Stimulated activated memory B cell treated with anti-CD40 and anti-IgM and Interleukin-4, amounts not matched to agents 10 μg/mL and 1 μg/mL and 100 μg/mL, for 72 hours (primary cell): ENCODE results near the gene PTPRM.

ENCODE experiments used
- ATAC-seq: fragments of 150-1000 bp; cut with Tn5 transposase; 2 replicates; pipeline ENCODE4 v1.10.0; 2021
- H3K27ac Mint-ChIP-seq: one replicate; pipeline ENCODE4 v1.8.0; 2022; ENCODE audit warnings: mild to moderate bottlenecking, mixed read lengths
- H3K27me3 Mint-ChIP-seq: one replicate; pipeline ENCODE4 v1.8.0; 2022; ENCODE audit warnings: mixed read lengths
- H3K36me3 Mint-ChIP-seq: one replicate; pipeline ENCODE4 v1.8.0; 2022; ENCODE audit warnings: mixed read lengths
- H3K4me1 Mint-ChIP-seq: one replicate; pipeline ENCODE4 v1.8.0; 2022; ENCODE audit warnings: mixed read lengths
- H3K4me3 Mint-ChIP-seq: one replicate; pipeline ENCODE4 v1.8.0; 2022; ENCODE audit warnings: mild to moderate bottlenecking, moderate library complexity, mixed read lengths
- H3K9me3 Mint-ChIP-seq: one replicate; pipeline ENCODE4 v1.8.0; 2022; ENCODE audit warnings: mixed read lengths

PTPRM gene

DNA sequence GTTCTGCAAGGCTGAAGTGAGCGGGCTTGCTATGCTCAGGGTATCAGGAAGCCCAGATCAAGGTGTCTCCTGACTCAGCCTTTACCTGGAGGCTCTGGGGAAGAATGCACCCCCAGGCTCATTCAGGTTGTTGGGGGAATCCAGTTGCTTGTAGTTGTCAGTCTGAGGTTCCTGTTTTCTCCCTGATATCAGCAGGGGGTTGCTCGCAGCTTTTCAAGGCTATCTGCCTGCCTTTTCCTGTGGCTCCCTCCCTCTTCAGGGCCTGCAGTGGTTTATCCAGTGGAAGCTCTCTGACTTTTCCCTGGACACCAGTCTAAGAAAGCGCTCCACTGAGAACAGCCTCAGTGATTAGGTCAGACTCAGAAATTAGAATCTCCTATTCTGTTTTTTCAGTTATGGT, 116.6 kb downstream of the PTPRM start:
- Mint-ChIP-seq H3K4me1 (no peaks in the 10 kb centered on the region), H3K27me3 (no peaks in the 10 kb centered on the region), H3K36me3 (no peaks in the 10 kb centered on the region), H3K27ac (no peak overlapping the region), H3K4me3 (no peak overlapping the region), H3K9me3 (no peaks in the 10 kb centered on the region)
- no peak for ATAC-seq

DNA sequence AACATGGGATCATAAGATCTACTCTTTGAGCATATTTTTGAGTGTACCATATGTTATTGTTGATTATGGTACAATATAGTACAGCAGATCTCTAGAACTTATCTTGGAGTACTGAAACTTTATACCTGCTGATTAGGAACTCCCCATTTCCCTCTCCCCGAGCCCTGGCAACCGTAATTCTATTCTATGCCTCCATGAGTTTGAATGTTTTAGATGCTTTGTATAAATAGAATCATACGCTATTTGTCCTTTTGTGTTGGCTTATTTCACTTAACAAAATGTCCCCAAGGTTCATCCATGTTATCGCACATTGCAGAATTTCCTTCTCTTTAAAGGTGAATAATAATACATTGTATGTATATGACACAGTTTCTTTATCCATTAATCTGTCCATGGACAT, 117.2 kb downstream of the PTPRM start:
- Mint-ChIP-seq H3K4me1 (no peaks in the 10 kb centered on the region), H3K4me3 (no peak overlapping the region), H3K36me3 (no peaks in the 10 kb centered on the region), H3K27ac (no peak overlapping the region), H3K9me3 (no peaks in the 10 kb centered on the region), H3K27me3 (no peaks in the 10 kb centered on the region)
- no peak for ATAC-seq

DNA sequence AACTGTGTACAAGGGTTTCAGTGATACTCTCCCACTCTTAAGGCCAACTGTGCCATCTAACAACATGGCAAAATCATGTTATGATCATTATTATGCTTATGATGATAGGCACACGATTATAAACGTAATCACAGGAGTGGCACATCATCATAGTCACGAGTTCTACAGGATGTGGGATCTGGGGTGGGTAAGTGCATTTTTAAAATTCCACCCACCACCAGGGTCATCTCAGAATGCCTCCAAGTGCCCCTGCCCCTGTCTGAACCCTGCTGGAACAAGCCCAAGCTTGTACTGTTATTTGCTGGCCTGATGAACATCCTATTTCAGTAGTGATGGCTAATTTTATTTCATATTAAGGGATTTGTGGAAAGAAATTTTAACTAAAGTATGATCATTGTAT, 117.8 kb downstream of the PTPRM start:
- no peaks in the 10 kb centered on the region for H3K36me3 Mint-ChIP-seq
- H3K4me3 Mint-ChIP-seq = no peak overlapping the region
- H3K9me3 Mint-ChIP-seq = no peaks in the 10 kb centered on the region
- ATAC-seq = no peak
- H3K27ac Mint-ChIP-seq = no peak overlapping the region
- H3K27me3 Mint-ChIP-seq = no peaks in the 10 kb centered on the region
- no peaks in the 10 kb centered on the region for H3K4me1 Mint-ChIP-seq

DNA sequence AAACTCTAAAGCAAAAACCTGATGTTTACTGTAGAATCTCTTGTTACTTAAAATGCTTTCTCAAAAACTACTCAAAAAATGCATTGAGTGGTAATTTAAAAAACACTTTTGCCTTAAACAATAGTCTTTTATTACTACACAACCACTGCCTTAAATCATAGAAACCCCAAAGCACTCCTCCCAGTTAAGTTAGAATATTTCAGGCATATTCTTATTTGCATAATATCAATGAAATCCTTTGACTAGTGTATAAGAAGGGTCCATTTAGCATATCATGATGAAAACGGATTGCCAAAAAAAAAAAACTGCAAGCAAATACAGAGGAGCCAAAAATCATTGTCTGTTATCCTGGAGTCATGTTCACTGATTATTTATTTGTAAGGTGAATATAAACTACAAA, 119.2 kb downstream of the PTPRM start:
- H3K4me3 Mint-ChIP-seq = no peak overlapping the region
- no peaks in the 10 kb centered on the region for H3K36me3 Mint-ChIP-seq
- no peaks in the 10 kb centered on the region for H3K4me1 Mint-ChIP-seq
- H3K9me3 Mint-ChIP-seq = no peaks in the 10 kb centered on the region
- no peaks in the 10 kb centered on the region for H3K27me3 Mint-ChIP-seq
- ATAC-seq = no peak
- no peak overlapping the region for H3K27ac Mint-ChIP-seq

DNA sequence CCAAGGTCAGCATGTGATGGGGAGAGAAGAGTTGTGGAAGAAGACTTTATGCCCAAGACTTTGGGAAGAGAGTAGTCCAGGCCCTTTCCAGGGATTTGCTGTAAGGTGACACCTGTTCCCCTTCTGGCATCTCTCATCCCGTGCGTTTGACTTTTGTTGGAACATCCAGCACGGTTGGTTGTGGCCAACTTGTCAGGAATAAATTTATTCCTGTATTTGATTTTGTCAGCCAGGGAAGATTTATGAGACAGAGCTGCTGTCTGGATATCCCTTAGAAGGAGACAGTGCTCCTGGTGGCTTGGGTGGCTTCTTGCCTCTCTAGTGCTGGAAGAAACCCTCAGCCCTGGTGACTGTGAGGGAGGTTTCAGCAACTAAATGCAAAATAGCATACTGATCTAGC, 121.5 kb downstream of the PTPRM start:
- Mint-ChIP-seq H3K4me3 (no peak overlapping the region), H3K9me3 (peaks cover 4% of the 10 kb centered on the region), H3K4me1 (no peaks in the 10 kb centered on the region), H3K36me3 (no peaks in the 10 kb centered on the region), H3K27ac (no peak overlapping the region), H3K27me3 (no peaks in the 10 kb centered on the region)
- ATAC-seq = no peak

DNA sequence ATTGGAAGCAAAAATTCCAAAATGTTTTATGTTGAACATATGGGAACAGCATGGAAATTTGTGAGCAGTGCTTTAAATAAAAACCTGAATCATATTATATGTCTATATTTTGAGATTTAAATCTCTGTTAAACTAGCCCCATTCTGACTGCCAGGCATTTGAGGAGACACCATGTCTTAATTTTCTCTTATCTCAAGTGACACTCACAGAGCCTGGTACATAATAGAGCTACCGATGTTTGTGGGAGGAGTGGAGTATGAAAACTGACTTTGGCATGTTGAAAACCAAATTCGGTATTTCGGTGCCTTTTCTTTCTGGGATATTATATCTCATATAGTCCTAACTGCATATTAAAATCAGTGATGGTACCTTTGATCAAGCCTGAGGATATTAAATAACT, 124.1 kb downstream of the PTPRM start:
- H3K9me3 Mint-ChIP-seq = peaks cover 6% of the 10 kb centered on the region
- no peaks in the 10 kb centered on the region for H3K27me3 Mint-ChIP-seq
- no peak for ATAC-seq
- no peak overlapping the region for H3K27ac Mint-ChIP-seq
- H3K36me3 Mint-ChIP-seq = no peaks in the 10 kb centered on the region
- no peaks in the 10 kb centered on the region for H3K4me1 Mint-ChIP-seq
- H3K4me3 Mint-ChIP-seq = no peak overlapping the region

DNA sequence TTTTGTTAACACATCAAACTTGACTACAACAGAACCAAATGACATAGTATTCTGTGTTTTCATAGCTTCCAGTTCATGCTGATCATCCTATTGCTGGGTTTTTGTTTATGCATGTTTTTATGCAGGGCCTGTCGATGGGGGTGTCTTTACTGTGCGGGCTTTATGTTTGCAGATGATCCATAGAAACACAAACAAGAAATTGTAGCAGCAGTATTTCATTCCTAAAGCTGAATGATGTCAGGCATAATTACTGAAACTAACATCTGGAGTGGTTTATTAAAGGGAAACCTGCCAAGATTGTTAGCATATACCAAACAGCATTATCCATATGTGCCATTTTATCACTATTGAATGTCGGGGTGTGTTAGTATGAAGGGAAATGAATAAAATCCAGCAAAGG, 129.7 kb downstream of the PTPRM start:
- ATAC-seq = no peak

DNA sequence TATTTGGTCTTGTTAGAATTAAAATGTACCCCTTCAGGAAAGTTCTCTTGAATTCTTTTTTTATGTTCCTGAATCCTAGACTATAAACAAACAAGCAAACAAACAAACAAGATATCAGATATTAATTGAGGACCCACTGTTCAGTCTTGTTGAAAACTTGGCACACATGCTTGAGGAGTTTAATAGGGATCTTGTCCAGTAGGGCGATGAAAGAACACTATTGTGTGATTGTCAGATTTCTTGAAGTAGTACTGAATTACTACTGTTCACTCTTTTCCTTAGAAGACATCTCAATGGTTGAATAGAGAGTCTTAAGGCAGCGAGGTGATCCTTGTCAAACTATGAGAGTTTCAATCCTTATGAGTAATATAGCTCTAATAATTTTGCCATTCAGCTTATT, 130.2 kb downstream of the PTPRM start:
- H3K27me3 Mint-ChIP-seq = no peaks in the 10 kb centered on the region
- H3K4me3 Mint-ChIP-seq = no peak overlapping the region
- no peaks in the 10 kb centered on the region for H3K36me3 Mint-ChIP-seq
- no peak overlapping the region for H3K27ac Mint-ChIP-seq
- no peak for ATAC-seq
- H3K4me1 Mint-ChIP-seq = no peaks in the 10 kb centered on the region
- H3K9me3 Mint-ChIP-seq = peaks cover 10% of the 10 kb centered on the region

More for the DNA sequence above, 129.7 kb downstream of the PTPRM start:
- H3K27ac Mint-ChIP-seq = no peak overlapping the region
- H3K9me3 Mint-ChIP-seq = peaks cover 7% of the 10 kb centered on the region
- H3K36me3 Mint-ChIP-seq = no peaks in the 10 kb centered on the region
- no peaks in the 10 kb centered on the region for H3K27me3 Mint-ChIP-seq
- H3K4me3 Mint-ChIP-seq = no peak overlapping the region
- no peaks in the 10 kb centered on the region for H3K4me1 Mint-ChIP-seq

DNA sequence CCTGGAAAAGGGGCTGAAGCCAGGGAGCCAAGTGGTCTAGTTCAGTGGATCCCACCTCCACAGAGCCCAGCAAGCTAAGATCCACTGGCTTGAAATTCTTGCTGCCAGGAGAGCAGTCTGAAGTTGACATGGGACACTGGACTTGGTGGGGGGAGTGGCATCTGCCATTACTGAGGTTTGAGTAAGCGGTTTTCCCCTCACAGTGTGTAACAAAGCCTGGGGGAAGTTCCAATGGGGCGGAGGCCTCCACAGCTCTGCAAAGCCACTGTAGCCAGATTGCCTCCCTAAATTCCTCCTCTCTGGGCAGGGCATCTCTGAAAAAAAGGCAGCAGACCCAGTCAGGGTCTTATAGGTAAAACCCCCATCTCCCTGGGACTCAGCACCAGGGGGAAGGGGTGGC, 144.4 kb downstream of the PTPRM start:
- H3K36me3 Mint-ChIP-seq = no peaks in the 10 kb centered on the region
- no peaks in the 10 kb centered on the region for H3K27me3 Mint-ChIP-seq
- no peak overlapping the region for H3K4me3 Mint-ChIP-seq
- no peaks in the 10 kb centered on the region for H3K4me1 Mint-ChIP-seq
- no peak for ATAC-seq
- H3K9me3 Mint-ChIP-seq = peaks cover 17% of the 10 kb centered on the region
- no peak overlapping the region for H3K27ac Mint-ChIP-seq

DNA sequence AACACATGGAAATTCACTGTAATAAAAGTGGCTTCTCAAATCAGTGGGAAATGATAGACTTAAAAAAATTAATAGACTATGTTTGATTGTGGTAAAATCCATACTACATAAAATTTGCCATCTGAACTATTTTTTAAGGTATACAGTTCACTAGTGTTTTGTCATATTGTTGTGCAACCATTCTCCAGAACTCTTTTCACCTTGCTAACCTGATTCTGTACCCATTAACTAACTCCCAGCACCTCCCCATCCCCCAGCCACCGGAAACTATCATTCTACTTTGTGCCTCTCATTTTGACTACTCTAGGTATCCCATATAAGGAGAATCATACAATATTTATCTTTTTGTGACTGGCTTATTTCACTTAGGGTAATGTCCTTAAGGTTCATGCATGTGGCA, 153.3 kb downstream of the PTPRM start:
- no peak overlapping the region for H3K4me3 Mint-ChIP-seq
- no peaks in the 10 kb centered on the region for H3K27me3 Mint-ChIP-seq
- H3K27ac Mint-ChIP-seq = no peak overlapping the region
- H3K4me1 Mint-ChIP-seq = no peaks in the 10 kb centered on the region
- no peak for ATAC-seq
- H3K36me3 Mint-ChIP-seq = no peaks in the 10 kb centered on the region
- H3K9me3 Mint-ChIP-seq = peaks cover 8% of the 10 kb centered on the region

DNA sequence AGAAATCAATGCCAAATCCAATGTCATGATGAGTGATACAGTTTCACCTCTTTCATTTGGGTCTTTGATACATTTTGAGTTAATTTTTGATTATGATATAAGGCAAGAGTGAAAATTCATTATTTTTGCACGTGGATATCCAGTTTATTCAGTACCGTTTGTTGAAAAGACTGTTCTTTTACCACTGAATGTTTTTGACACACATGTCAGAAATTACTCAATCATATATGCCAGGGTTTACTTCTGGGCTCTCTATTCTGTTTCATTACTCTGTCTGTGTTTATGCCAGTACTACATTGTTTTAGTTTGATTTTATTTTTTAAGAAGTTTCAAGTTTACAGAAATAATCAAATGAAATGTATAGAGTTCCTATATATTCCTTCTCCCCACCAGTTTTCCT, 154.4 kb downstream of the PTPRM start:
- Mint-ChIP-seq H3K9me3 (peaks cover 6% of the 10 kb centered on the region), H3K36me3 (no peaks in the 10 kb centered on the region), H3K4me1 (no peaks in the 10 kb centered on the region), H3K27me3 (no peaks in the 10 kb centered on the region), H3K27ac (no peak overlapping the region), H3K4me3 (no peak overlapping the region)
- ATAC-seq = no peak

DNA sequence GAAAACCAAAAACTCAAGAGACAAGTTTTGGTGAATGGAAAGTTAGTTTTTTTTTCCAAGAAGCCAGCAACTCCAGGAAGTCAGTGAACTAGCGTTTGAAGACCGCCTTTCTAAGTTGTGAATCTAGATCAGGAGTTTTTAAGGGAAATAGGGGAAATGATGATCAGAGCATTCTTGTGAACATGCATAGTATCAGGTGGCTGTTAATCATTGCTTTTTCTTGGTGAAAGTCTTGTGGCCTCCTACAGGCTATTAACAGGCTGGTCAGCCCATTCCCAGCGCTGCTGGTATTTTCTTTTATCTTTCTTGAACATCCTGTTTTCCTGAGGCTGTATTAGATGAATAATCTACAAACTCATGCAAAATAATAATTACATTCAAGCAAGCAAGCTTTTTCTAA, 155.8 kb downstream of the PTPRM start:
- Mint-ChIP-seq H3K36me3 (no peaks in the 10 kb centered on the region), H3K27me3 (no peaks in the 10 kb centered on the region), H3K27ac (no peak overlapping the region), H3K9me3 (peaks cover 6% of the 10 kb centered on the region), H3K4me1 (no peaks in the 10 kb centered on the region), H3K4me3 (no peak overlapping the region)
- ATAC-seq = no peak

DNA sequence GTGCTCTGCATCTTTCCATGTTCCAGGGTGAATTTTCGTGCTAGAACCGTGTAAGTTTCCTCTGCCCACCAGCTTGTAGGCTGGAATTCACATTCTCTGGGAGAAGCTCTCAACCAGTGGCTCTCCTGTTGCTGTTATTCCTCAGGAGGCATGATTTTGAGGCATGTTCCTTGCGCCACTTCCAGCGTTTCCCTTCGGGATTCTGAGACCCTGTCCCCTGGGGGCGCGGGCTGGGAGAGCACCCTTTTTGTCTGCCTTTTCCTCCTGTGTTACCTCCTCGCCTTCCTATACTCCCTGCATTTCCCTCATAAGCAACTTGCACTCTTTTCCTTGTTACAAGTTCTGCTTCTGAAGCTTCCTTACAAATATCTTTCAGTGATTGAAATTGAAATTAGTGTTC, 156.4 kb downstream of the PTPRM start:
- no peaks in the 10 kb centered on the region for H3K36me3 Mint-ChIP-seq
- H3K27ac Mint-ChIP-seq = no peak overlapping the region
- peaks cover 3% of the 10 kb centered on the region for H3K9me3 Mint-ChIP-seq
- H3K27me3 Mint-ChIP-seq = no peaks in the 10 kb centered on the region
- no peak overlapping the region for H3K4me3 Mint-ChIP-seq
- no peak for ATAC-seq
- H3K4me1 Mint-ChIP-seq = no peaks in the 10 kb centered on the region

DNA sequence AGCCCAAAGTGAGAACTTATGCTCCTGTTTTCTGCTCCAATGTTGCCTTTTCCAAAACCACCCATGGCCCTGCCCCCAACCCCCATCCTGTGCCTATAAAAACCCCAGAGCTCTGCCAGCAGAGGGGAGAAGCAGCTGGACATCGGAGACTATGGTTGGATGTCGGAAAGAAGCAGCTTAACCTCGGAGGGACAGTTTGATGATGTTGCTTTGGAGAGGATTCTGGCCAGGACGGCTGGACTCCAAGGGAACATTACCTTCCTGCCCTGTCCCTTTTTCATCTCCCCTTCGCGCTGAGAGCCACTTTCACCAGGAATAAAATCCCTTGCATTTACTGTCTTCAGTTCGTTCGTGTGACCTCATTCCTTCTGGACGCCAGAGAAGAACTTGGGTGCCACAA, 158.4 kb downstream of the PTPRM start:
- ATAC-seq = no peak
- H3K27ac Mint-ChIP-seq = no peak overlapping the region
- H3K4me1 Mint-ChIP-seq = no peaks in the 10 kb centered on the region
- H3K36me3 Mint-ChIP-seq = no peaks in the 10 kb centered on the region
- no peak overlapping the region for H3K4me3 Mint-ChIP-seq
- peaks cover 2% of the 10 kb centered on the region for H3K9me3 Mint-ChIP-seq
- no peaks in the 10 kb centered on the region for H3K27me3 Mint-ChIP-seq

DNA sequence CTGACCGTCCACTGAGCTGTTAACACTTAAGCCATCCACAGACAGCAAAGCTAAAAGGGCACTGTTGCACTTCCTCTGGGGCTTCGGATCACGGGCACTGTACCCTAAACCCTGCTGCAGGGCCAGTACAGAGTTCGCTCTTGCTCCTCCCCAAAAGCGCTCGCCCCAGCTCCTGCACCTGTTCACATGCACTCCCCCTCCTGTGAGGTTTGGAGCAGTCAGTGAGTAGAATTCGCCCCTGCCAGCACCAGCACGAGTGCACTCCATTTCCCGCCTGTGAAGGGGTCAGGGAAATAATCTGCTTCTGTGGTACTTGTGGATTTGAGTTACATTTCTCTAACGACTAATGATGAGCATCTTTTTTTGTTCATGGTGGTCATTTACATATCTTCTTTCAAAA, 158.8 kb downstream of the PTPRM start:
- H3K9me3 Mint-ChIP-seq = peaks cover 2% of the 10 kb centered on the region
- no peak overlapping the region for H3K4me3 Mint-ChIP-seq
- H3K27me3 Mint-ChIP-seq = no peaks in the 10 kb centered on the region
- ATAC-seq = no peak
- no peak overlapping the region for H3K27ac Mint-ChIP-seq
- H3K36me3 Mint-ChIP-seq = no peaks in the 10 kb centered on the region
- H3K4me1 Mint-ChIP-seq = no peaks in the 10 kb centered on the region

DNA sequence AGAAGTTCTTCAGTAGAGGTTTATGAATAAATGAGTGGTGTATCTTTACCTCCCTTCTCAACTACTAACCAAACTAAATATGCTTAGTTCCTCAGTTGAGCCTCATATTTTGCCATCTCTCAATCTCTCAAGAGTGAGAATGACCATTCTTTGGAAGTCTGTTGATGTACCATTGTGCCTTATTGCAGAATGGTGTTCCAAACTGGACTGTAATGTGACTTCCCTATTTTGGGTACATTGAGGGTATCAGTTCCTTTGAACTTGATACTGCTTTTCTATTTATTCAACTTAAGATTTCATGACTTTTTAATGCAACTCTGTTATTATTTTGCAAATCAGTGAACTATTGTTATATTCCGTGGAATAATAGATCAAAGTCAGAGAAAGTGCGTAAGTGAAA, 159.4 kb downstream of the PTPRM start:
- H3K36me3 Mint-ChIP-seq = no peaks in the 10 kb centered on the region
- H3K27ac Mint-ChIP-seq = no peak overlapping the region
- no peak overlapping the region for H3K4me3 Mint-ChIP-seq
- H3K27me3 Mint-ChIP-seq = no peaks in the 10 kb centered on the region
- ATAC-seq = no peak
- H3K9me3 Mint-ChIP-seq = peaks cover 2% of the 10 kb centered on the region
- no peaks in the 10 kb centered on the region for H3K4me1 Mint-ChIP-seq

DNA sequence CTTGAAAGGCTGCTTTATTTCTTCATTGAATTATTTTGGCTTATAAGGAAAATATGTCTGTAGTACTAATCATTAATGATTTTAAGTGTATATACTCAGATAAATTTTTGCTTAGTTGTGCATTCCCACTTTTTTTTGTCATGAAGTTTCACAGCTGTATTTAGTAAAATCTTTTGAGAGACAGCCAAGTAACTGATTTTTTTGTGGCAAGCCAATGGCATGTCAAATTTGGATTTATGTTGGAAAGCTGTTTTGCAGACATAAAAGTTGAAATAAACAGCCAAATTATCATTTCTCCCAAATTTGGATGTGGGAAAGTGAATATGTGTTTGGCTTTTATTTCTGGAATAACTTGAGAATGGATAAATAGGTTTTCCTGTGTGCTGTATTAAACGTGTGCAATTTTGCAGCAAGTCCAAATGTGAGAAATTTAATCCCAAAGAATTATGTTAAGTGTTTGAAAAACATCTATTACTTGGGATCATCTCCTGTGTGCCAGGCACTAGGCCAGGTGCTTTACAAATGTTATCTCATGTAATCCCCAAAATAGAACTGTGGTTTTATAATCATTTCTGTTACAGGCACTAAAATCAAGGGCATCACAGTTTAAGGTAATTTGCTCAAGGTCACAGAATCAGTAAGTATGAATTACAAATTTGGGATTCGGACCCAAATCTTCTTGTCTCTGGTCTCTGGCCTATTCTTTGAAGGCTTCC, 160.4 kb downstream of the PTPRM start:
- H3K36me3 Mint-ChIP-seq = no peaks in the 10 kb centered on the region
- H3K27me3 Mint-ChIP-seq = no peaks in the 10 kb centered on the region
- no peak overlapping the region for H3K4me3 Mint-ChIP-seq
- H3K27ac Mint-ChIP-seq = no peak overlapping the region
- no peaks in the 10 kb centered on the region for H3K4me1 Mint-ChIP-seq
- peaks cover 2% of the 10 kb centered on the region for H3K9me3 Mint-ChIP-seq
- ATAC-seq = no peak
